Right renal cortex interstitium (tissue), 3 donors: Measurements from ENCODE around the gene ANXA11. TPM values are rescaled to one million over a fixed set of nuclear protein-coding genes. Genes with fewer than 3 reads are reported as not detected.
"Not testable (repeated sequence)": the region's sequence is repeated elsewhere in the genome, so short reads cannot be mapped to it uniquely, and the experiment has no call there.

Experiments used
- DNase-seq, 3 donors: peaks; one replicate each; pipeline ENCODE4 v3.0.0-alpha.2; 2013; ENCODE audit warnings: low read depth in 3 of 3, low spot score in 2 of 3
- polyA plus RNA-seq, 3 donors: library from polyadenylated mRNA; unstranded; fragments of 120-200 nt; gene quantifications; one replicate each; pipeline ENCODE4 v1.2.1, GENCODE V29; 2013; ENCODE audit not compliant: insufficient read length in 3 of 3

ANXA11 gene
- polyA plus RNA-seq, result 100 to 1,000 TPM; 123 to 144 (median 140) TPM

GRCh38 chr10:80205477-80206276 is at the start of gene ANXA11:
Gene ANXA11, minus strand, starts transcription at chr10:80205537. Its CDS starts 32,676 bp downstream, at chr10:80172861.
- DNase-seq, result peak in 2 of 3 donors; percentile 56 to 67

DNA sequence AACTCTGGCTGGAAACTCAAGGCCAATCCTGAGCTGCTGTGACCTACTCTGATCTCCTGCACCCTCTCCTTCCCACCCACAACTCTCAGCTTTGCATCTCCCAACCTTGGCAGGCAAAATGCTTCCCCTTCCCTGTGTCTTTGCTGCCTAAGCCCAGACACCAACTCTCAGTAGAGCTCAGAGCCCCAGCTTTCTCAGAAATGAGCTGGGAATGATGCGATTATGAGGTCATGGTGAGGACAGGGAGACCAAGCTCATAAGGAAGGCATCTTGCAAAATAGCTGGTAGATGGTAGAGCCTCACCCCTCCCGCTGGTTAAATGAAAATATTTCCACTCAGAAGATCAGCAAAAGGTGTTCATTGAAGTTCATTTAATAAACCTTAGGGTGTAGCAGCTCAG is 49.4 kb upstream of the ANXA11 start:
- DNase-seq, result not testable (repeated sequence)

DNA sequence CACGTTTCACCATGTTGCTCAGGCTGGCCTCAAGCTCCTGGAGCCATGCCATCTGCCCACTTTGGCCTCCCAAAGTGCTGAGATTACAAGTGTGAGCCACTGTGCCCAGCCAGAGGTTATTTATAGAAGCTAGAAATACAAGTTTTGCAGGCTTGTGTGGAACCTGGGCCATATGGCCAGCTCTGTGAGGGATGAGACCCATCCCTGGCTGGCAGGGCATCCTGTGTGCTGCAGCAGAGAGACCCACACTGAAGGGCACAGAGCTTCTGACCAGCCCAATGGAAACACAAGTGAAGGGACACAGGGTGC is 48.6 kb upstream of the ANXA11 start:
- DNase-seq, result not testable (repeated sequence)

- DNase-seq, result no peak
Measured at GRCh38 chr10:80253266-80253962, 48.1 kb upstream of the ANXA11 start.

- DNase-seq, result no peak
Measured at GRCh38 chr10:80252296-80252887, 47.1 kb upstream of the ANXA11 start.

DNA sequence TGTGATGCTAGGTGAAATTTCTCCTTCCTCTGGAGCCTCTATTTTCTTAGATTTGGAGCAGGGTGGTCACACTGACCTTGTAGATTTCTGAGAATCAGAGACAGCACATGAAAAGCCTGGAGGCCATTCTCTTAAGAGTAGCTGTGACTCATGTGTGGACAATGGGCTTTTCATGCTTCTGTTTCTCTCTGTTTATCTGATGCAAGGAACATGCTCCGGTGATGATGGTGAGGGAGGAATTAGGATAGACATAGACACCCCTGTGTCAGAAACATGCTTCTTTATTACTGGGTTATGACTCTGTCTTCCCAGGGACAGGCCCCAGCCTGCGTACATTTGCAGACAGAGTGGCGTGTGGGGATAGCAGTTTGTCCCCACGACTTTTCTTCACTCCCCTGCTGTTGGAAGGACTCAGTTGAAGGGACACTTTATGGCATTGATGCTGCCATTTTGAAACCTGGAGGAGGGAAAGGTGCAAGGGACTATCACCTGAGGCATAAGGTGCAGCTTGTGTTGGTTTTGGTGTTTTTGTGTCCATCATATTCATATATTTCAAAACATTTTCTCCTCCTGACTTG is 46.5 kb upstream of the ANXA11 start:
- not testable (repeated sequence) for DNase-seq

DNA sequence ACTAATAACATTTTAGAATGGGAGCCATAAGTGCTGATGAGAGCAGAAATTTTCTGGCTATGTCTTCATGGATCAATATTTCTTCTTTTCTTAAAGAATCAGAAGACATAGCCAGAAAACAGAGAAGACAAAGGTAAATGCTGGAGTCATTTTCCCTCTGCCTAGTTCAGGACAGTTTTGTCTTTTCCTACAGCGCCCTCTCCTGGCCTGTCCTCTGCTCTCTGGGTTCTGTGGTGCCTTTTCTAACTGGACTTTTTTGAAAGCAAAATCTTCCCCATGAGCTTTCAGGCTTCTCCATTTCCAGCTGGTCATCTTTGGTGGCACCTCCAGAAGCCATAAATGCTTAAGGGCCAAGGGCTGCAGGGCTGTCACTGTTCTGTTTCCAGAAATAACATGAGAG is 45.1 kb upstream of the ANXA11 start:
- not testable (repeated sequence) for DNase-seq

GRCh38 chr10:80249906-80250305 is 44.6 kb upstream of the ANXA11 start:
- not testable (repeated sequence) for DNase-seq

GRCh38 chr10:80247611-80248010 is 42.3 kb upstream of the ANXA11 start:
- DNase-seq, result not testable (repeated sequence)

GRCh38 chr10:80244371-80244770 is 39.0 kb upstream of the ANXA11 start:
- DNase-seq, result not testable (repeated sequence)

GRCh38 chr10:80242341-80242740 is 37.0 kb upstream of the ANXA11 start:
- DNase-seq, result not testable (repeated sequence)

DNA sequence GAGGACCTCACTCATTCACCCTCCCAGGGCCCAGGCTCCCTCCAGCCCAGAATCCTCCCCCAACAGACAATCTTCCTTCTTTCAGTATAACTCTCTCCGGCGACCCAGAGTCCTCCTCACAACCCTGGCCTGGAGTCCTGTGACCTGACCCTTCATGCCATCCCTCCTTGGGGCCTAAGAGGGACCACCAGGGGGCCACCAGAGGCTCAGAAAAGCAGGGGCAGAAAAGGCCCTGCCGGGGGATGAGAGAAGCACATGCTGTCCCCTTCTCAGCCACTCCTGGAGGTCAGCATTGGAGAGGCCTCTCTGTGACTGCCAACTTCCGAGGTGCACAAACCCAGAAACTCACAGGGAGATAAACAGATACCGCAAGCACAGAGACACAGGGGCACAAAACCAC is 31.1 kb upstream of the ANXA11 start:
- DNase-seq, result not testable (repeated sequence)

- not testable (repeated sequence) for DNase-seq
Measured at GRCh38 chr10:80234331-80235235, 29.2 kb upstream of the ANXA11 start.

GRCh38 chr10:80233871-80234270 is 28.5 kb upstream of the ANXA11 start:
- not testable (repeated sequence) for DNase-seq

- DNase-seq, result not testable (repeated sequence)
Measured at GRCh38 chr10:80226723-80227122, 21.4 kb upstream of the ANXA11 start.

GRCh38 chr10:80223031-80223419 is 17.7 kb upstream of the ANXA11 start:
- not testable (repeated sequence) for DNase-seq

DNA sequence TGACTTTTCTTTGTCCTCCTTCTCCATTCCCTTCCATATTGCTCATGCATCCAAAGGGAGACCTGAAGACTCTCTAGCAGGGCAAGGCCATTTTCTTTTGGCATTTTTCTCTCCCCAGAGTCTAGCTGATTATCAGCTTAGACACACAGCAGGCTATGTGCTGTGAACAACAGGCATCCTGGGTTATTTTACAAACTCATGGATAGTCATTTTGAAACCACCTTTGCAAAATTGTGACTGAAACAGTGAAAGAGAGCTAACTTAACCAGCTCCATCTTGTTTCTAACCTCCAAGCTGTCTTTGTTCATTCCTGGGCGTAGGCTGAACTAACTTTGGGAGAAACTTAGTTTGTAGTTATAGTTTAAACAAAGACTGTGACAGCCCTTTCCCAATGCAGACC is 13.5 kb upstream of the ANXA11 start:
- not testable (repeated sequence) for DNase-seq

GRCh38 chr10:80214368-80214982 is 9.1 kb upstream of the ANXA11 start:
- DNase-seq, result not testable (repeated sequence)

DNA sequence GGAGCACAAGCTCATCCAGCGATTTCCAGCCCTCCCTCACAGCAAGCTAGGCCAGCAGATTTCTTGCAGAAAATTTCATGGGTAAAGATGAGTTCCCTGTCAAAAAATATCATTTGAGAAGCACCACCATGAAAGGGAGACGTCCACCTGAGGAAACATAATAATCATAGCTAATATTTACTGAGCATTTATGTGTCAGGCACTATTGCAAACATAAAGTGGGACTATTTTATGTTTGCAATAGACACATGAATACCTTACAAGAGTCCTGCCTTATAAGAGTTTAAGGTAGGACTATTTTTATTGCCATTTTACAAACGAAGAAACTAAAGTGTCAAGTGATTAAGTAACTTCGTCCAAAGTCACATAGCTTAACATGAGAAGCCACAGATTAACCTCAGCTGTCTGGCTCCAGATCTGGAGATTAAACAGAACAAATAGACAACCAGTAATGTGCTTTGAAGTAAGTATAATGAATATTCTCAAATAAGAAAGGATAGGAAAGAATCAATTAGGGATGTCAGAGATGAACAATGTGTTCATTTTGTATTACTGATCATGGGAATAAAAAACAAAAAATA is 7.3 kb upstream of the ANXA11 start:
- not testable (repeated sequence) for DNase-seq
